Activated T-cell treated with anti-CD3 and anti-CD28 coated beads, Interleukin-2, amount 50 U/mL, for 24 hours (primary cell): ENCODE measurements around the gene CMSS1.

ENCODE experiments used
- DNase-seq: peaks from one replicate; pipeline ENCODE4 v3.0.0-alpha.2; 2020
- H3K27ac Mint-ChIP-seq: 2 replicates; pipeline ENCODE4 v1.8.0; 2020; ENCODE audit warnings: mild to moderate bottlenecking, mixed read lengths
- H3K27me3 Mint-ChIP-seq: 2 replicates; pipeline ENCODE4 v1.8.0; 2020; ENCODE audit warnings: mixed read lengths
- H3K36me3 Mint-ChIP-seq: 2 replicates; pipeline ENCODE4 v1.8.0; 2020; ENCODE audit warnings: low read depth, mixed read lengths
- H3K4me1 Mint-ChIP-seq: 2 replicates; pipeline ENCODE4 v1.8.0; 2020; ENCODE audit warnings: low read depth, mixed read lengths
- H3K4me3 Mint-ChIP-seq: 2 replicates; pipeline ENCODE4 v1.8.0; 2020; ENCODE audit warnings: mild to moderate bottlenecking, moderate library complexity, mixed read lengths
- H3K9me3 Mint-ChIP-seq: 2 replicates; pipeline ENCODE4 v1.8.0; 2020; ENCODE audit warnings: mixed read lengths

CMSS1 gene

GRCh38 chr3:99962703-99963102 lies 145.0 kb downstream of the CMSS1 start:
- Mint-ChIP-seq H3K4me1 (peaks cover 8% of the 10 kb centered on the region), H3K4me3 (no peak overlapping the region), H3K27me3 (no peaks in the 10 kb centered on the region), H3K9me3 (no peaks in the 10 kb centered on the region), H3K27ac (no peak overlapping the region), H3K36me3 (peaks cover 19% of the 10 kb centered on the region)
- DNase-seq = no peak

- DNase-seq = no peak
- H3K4me3 Mint-ChIP-seq = no peak overlapping the region
- H3K27me3 Mint-ChIP-seq = no peaks in the 10 kb centered on the region
- H3K36me3 Mint-ChIP-seq = peaks cover 19% of the 10 kb centered on the region
- H3K9me3 Mint-ChIP-seq = no peaks in the 10 kb centered on the region
- H3K4me1 Mint-ChIP-seq = peaks cover 25% of the 10 kb centered on the region
- H3K27ac Mint-ChIP-seq = no peak overlapping the region
Measured at GRCh38 chr3:99965077-99965476, 147.4 kb downstream of the CMSS1 start.

GRCh38 chr3:99965681-99966408 lies 148.2 kb downstream of the CMSS1 start:
- peaks cover 19% of the 10 kb centered on the region for H3K36me3 Mint-ChIP-seq
- H3K27me3 Mint-ChIP-seq = no peaks in the 10 kb centered on the region
- no peak overlapping the region for H3K27ac Mint-ChIP-seq
- H3K4me3 Mint-ChIP-seq = no peak overlapping the region
- DNase-seq = no peak
- H3K4me1 Mint-ChIP-seq = peaks cover 31% of the 10 kb centered on the region
- H3K9me3 Mint-ChIP-seq = no peaks in the 10 kb centered on the region

GRCh38 chr3:99966662-99967416 lies 149.2 kb downstream of the CMSS1 start:
- H3K36me3 Mint-ChIP-seq = peaks cover 19% of the 10 kb centered on the region
- no peaks in the 10 kb centered on the region for H3K9me3 Mint-ChIP-seq
- DNase-seq = no peak
- no peak overlapping the region for H3K27ac Mint-ChIP-seq
- no peaks in the 10 kb centered on the region for H3K27me3 Mint-ChIP-seq
- no peak overlapping the region for H3K4me3 Mint-ChIP-seq
- peaks cover 31% of the 10 kb centered on the region for H3K4me1 Mint-ChIP-seq

- Mint-ChIP-seq H3K27me3 (no peaks in the 10 kb centered on the region), H3K9me3 (no peaks in the 10 kb centered on the region), H3K36me3 (peaks cover 19% of the 10 kb centered on the region), H3K4me1 (peaks cover 30% of the 10 kb centered on the region), H3K4me3 (no peak overlapping the region), H3K27ac (no peak overlapping the region)
- no peak for DNase-seq
Measured at GRCh38 chr3:99967796-99968195, 150.1 kb downstream of the CMSS1 start.

- Mint-ChIP-seq H3K4me1 (peaks cover 30% of the 10 kb centered on the region), H3K9me3 (no peaks in the 10 kb centered on the region), H3K36me3 (peaks cover 22% of the 10 kb centered on the region), H3K4me3 (no peak overlapping the region), H3K27me3 (no peaks in the 10 kb centered on the region), H3K27ac (no peak overlapping the region)
- no peak for DNase-seq
Measured at GRCh38 chr3:99969136-99969535, 151.5 kb downstream of the CMSS1 start.

- H3K4me3 Mint-ChIP-seq = no peak overlapping the region
- no peak overlapping the region for H3K27ac Mint-ChIP-seq
- peaks cover 26% of the 10 kb centered on the region for H3K4me1 Mint-ChIP-seq
- no peaks in the 10 kb centered on the region for H3K27me3 Mint-ChIP-seq
- peaks cover 25% of the 10 kb centered on the region for H3K36me3 Mint-ChIP-seq
- peaks cover 2% of the 10 kb centered on the region for H3K9me3 Mint-ChIP-seq
- DNase-seq = no peak
Measured at GRCh38 chr3:99970198-99970597, 152.5 kb downstream of the CMSS1 start.

- Mint-ChIP-seq H3K9me3 (peaks cover 2% of the 10 kb centered on the region), H3K27me3 (no peaks in the 10 kb centered on the region), H3K27ac (no peak overlapping the region), H3K36me3 (peaks cover 25% of the 10 kb centered on the region), H3K4me1 (peaks cover 23% of the 10 kb centered on the region), H3K4me3 (no peak overlapping the region)
- DNase-seq = no peak
Measured at GRCh38 chr3:99971761-99972160, 154.1 kb downstream of the CMSS1 start.

- Mint-ChIP-seq H3K36me3 (peaks cover 23% of the 10 kb centered on the region), H3K4me1 (peaks cover 23% of the 10 kb centered on the region), H3K4me3 (no peak overlapping the region), H3K27me3 (no peaks in the 10 kb centered on the region), H3K9me3 (peaks cover 2% of the 10 kb centered on the region), H3K27ac (no peak overlapping the region)
- DNase-seq = no peak
Measured at GRCh38 chr3:99972380-99973104, 154.9 kb downstream of the CMSS1 start.

- H3K4me3 Mint-ChIP-seq = no peak overlapping the region
- peaks cover 27% of the 10 kb centered on the region for H3K36me3 Mint-ChIP-seq
- no peak overlapping the region for H3K27ac Mint-ChIP-seq
- DNase-seq = no peak
- H3K4me1 Mint-ChIP-seq = peaks cover 7% of the 10 kb centered on the region
- H3K27me3 Mint-ChIP-seq = no peaks in the 10 kb centered on the region
- peaks cover 2% of the 10 kb centered on the region for H3K9me3 Mint-ChIP-seq
Measured at GRCh38 chr3:99974989-99975388, 157.3 kb downstream of the CMSS1 start.

- H3K36me3 Mint-ChIP-seq = peaks cover 27% of the 10 kb centered on the region
- H3K27ac Mint-ChIP-seq = no peak overlapping the region
- H3K27me3 Mint-ChIP-seq = no peaks in the 10 kb centered on the region
- H3K9me3 Mint-ChIP-seq = peaks cover 2% of the 10 kb centered on the region
- DNase-seq = no peak
- no peaks in the 10 kb centered on the region for H3K4me1 Mint-ChIP-seq
- no peak overlapping the region for H3K4me3 Mint-ChIP-seq
Measured at GRCh38 chr3:99976584-99976983, 158.9 kb downstream of the CMSS1 start.

GRCh38 chr3:99978221-99978620 lies 160.6 kb downstream of the CMSS1 start:
- Mint-ChIP-seq H3K27me3 (no peaks in the 10 kb centered on the region), H3K27ac (no peak overlapping the region), H3K9me3 (peaks cover 2% of the 10 kb centered on the region), H3K4me3 (no peak overlapping the region), H3K36me3 (peaks cover 27% of the 10 kb centered on the region), H3K4me1 (no peaks in the 10 kb centered on the region)
- DNase-seq = no peak

GRCh38 chr3:99980606-99981005 lies 162.9 kb downstream of the CMSS1 start:
- DNase-seq = no peak
- Mint-ChIP-seq H3K9me3 (no peaks in the 10 kb centered on the region), H3K27ac (no peak overlapping the region), H3K27me3 (no peaks in the 10 kb centered on the region), H3K4me3 (no peak overlapping the region), H3K4me1 (no peaks in the 10 kb centered on the region), H3K36me3 (peaks cover 23% of the 10 kb centered on the region)

- H3K4me1 Mint-ChIP-seq = no peaks in the 10 kb centered on the region
- DNase-seq = no peak
- H3K9me3 Mint-ChIP-seq = no peaks in the 10 kb centered on the region
- no peak overlapping the region for H3K4me3 Mint-ChIP-seq
- no peak overlapping the region for H3K27ac Mint-ChIP-seq
- H3K36me3 Mint-ChIP-seq = peaks cover 24% of the 10 kb centered on the region
- no peaks in the 10 kb centered on the region for H3K27me3 Mint-ChIP-seq
Measured at GRCh38 chr3:99981138-99981537, 163.5 kb downstream of the CMSS1 start.

GRCh38 chr3:99982650-99983049 lies 165.0 kb downstream of the CMSS1 start:
- H3K27me3 Mint-ChIP-seq = no peaks in the 10 kb centered on the region
- H3K36me3 Mint-ChIP-seq = peaks cover 17% of the 10 kb centered on the region
- H3K9me3 Mint-ChIP-seq = no peaks in the 10 kb centered on the region
- no peak for DNase-seq
- no peak overlapping the region for H3K27ac Mint-ChIP-seq
- H3K4me3 Mint-ChIP-seq = no peak overlapping the region
- H3K4me1 Mint-ChIP-seq = no peaks in the 10 kb centered on the region
